Body of pancreas (tissue), 4 donors: ENCODE measurements around the gene DCTN2. TPM values are rescaled to one million over a fixed set of nuclear protein-coding genes. Genes with fewer than 3 reads are reported as not detected.
A peak's percentile ranks its signal among the peaks of the same experiment; 100 is the strongest.

ENCODE experiments used
- ATAC-seq: fragments of 150-250 bp; one replicate; pipeline ENCODE4 v1.9.1; 2016
- DNase-seq, 4 donors: peaks; one replicate each; pipeline ENCODE4 v3.0.0-alpha.2; 2019
- H3K27ac ChIP-seq, 4 donors: fragments of 200-600 bp; sonication (generic); 1 replicate in 3 of 4; 2 replicates in 1 of 4; pipeline versions ENCODE4 v1.5.1 to v1.6.1; 2016 to 2019; ENCODE audit warnings: mild to moderate bottlenecking in 1 of 4, mixed read lengths in 1 of 4, moderate library complexity in 1 of 4
- H3K27me3 ChIP-seq, 2 donors: fragments of 200-600 bp; sonication (generic); one replicate each; pipeline ENCODE4 v1.6.0; 2016; ENCODE audit warnings: mild to moderate bottlenecking in 1 of 2
- H3K36me3 ChIP-seq, 2 donors: fragments of 200-600 bp; sonication (generic); replicated peaks in 1 of 2; 2 replicates each; pipeline ENCODE4 v1.5.1; 2016; ENCODE audit warnings: low read depth in 2 of 2; ENCODE audit not compliant: insufficient read depth in 1 of 2
- H3K4me1 ChIP-seq: fragments of 200-600 bp; sonication (generic); one replicate; pipeline ENCODE4 v1.6.0; 2016
- H3K4me3 ChIP-seq, 2 donors: fragments of 200-600 bp; sonication (generic); 1 replicate in 1 of 2; 2 replicates in 1 of 2; pipeline ENCODE4 v1.5.1; 2016 to 2019
- H3K9me3 ChIP-seq, 3 donors: fragments of 200-600 bp; sonication (generic); 1 replicate in 2 of 3; 2 replicates in 1 of 3; pipeline ENCODE4 v1.5.1; 2016
- CTCF ChIP-seq, 7 experiments: fragments of 450-650 bp in 4 of 7; fragments of 200-600 bp in 3 of 7; sonication (generic) in 3 of 7; IDR thresholded peaks; one replicate each; pipeline ENCODE4 v1.5.1; 2016 to 2019; ENCODE audit warnings: antibody characterized with exemption in 7 of 7
- POLR2A ChIP-seq, 3 donors: fragments of 450-650 bp; IDR thresholded peaks; one replicate each; pipeline ENCODE4 v1.6.1; 2016; ENCODE audit warnings: antibody characterized with exemption in 3 of 3, mild to moderate bottlenecking in 2 of 3
- WGBS, 2 donors: methylation state at CpG; one replicate each; pipeline ENCODE4 v1.1.5; 2017; 5-methylcytosine and 5-hydroxymethylcytosine counted together
- intact Hi-C: fragments of 100-400 bp; cut with DNase I; formaldehyde crosslinking; loops from one replicate; pipeline ENCODE4 v1.15.1; 2023
- total RNA-seq, 2 donors: library from RNA; depleted of rRNA; stranded (reverse); fragments of >200 nt; gene quantifications; one replicate each; pipeline ENCODE4 v1.1.0, GENCODE V29; 2016

DCTN2 gene
- total RNA-seq: 10 to 100 TPM; 80.1 to 89.2 TPM

- peak in 1 of 7 experiments; percentile 12 for TF ChIP-seq CTCF (IDR thresholded peaks at IDR 0.05)
- TF ChIP-seq POLR2A (IDR thresholded peaks at IDR 0.05): peak; percentile 53 to 76 (median 73)
- H3K27me3 ChIP-seq: no peaks in the 10 kb centered on the region
- no peaks in the 10 kb centered on the region for H3K36me3 ChIP-seq
- H3K4me1 ChIP-seq: peaks cover 26% of the 10 kb centered on the region
- no peaks in the 10 kb centered on the region for H3K9me3 ChIP-seq
- DNase-seq: peak; percentile 95 to 98 (median 97)
- H3K4me3 ChIP-seq: peak within 1 kb of the TSS; percentile 53 to 94
- intact Hi-C loops: no loop called here
- peak within 1 kb of the TSS; percentile 89 to 96 (median 92) for H3K27ac ChIP-seq
- peak; percentile 96 for ATAC-seq
- 0 to 1% methylated on average over 28 to 55 of the region's 56 CpGs for WGBS, 2 donors
Measured at GRCh38 chr12:57546438-57547287, at the start of gene DCTN2. Gene DCTN2 (minus strand): TSS chr12:57547192. CDS start chr12:57547063, 129 bp downstream.

GRCh38 chr12:57593187-57593586 is 46.2 kb upstream of the DCTN2 start:
- WGBS, 2 donors: 82 to 85% methylated on average over 4 of the region's 4 CpGs
- no peak for DNase-seq
- H3K27me3 ChIP-seq: no peaks in the 10 kb centered on the region
- peaks cover 0 to 6% of the 10 kb centered on the region in 2 donors for H3K36me3 ChIP-seq
- H3K9me3 ChIP-seq: no peaks in the 10 kb centered on the region
- no peak for ATAC-seq
- H3K4me3 ChIP-seq: no peak overlapping the region
- no peak for TF ChIP-seq POLR2A (IDR thresholded peaks at IDR 0.05)
- no peak for TF ChIP-seq CTCF (IDR thresholded peaks at IDR 0.05)
- no peak overlapping the region for H3K27ac ChIP-seq
- H3K4me1 ChIP-seq: peaks cover 28% of the 10 kb centered on the region
- intact Hi-C loops: no loop called here

- intact Hi-C loops: no loop called here
- peaks cover 0 to 6% of the 10 kb centered on the region in 2 donors for H3K36me3 ChIP-seq
- 59 to 61% methylated on average over 2 of the region's 2 CpGs for WGBS, 2 donors
- H3K4me3 ChIP-seq: no peak overlapping the region
- DNase-seq: no peak
- no peaks in the 10 kb centered on the region for H3K27me3 ChIP-seq
- H3K4me1 ChIP-seq: peaks cover 28% of the 10 kb centered on the region
- no peaks in the 10 kb centered on the region for H3K9me3 ChIP-seq
- H3K27ac ChIP-seq: no peak overlapping the region
- TF ChIP-seq POLR2A (IDR thresholded peaks at IDR 0.05): no peak
- no peak for TF ChIP-seq CTCF (IDR thresholded peaks at IDR 0.05)
- no peak for ATAC-seq
Measured at GRCh38 chr12:57592551-57593165, 45.7 kb upstream of the DCTN2 start.

GRCh38 chr12:57591782-57592325 is 44.9 kb upstream of the DCTN2 start:
- Histone ChIP-seq H3K27ac (peak overlapping the region in 1 of 4 donors; percentile 30), H3K4me1 (peaks cover 28% of the 10 kb centered on the region), H3K36me3 (peaks cover 0 to 6% of the 10 kb centered on the region in 2 donors), H3K9me3 (no peaks in the 10 kb centered on the region), H3K27me3 (no peaks in the 10 kb centered on the region), H3K4me3 (peak overlapping the region; percentile 81 to 94)
- 18 to 20% methylated on average over 10 of the region's 10 CpGs for WGBS, 2 donors
- intact Hi-C loops: no loop called here
- TF ChIP-seq CTCF (IDR thresholded peaks at IDR 0.05) (no peak), POLR2A (IDR thresholded peaks at IDR 0.05) (no peak)
- no peak for ATAC-seq
- no peak for DNase-seq
